RPMI7951 (cell line): ENCODE data around the gene TRIM47. TPM values are rescaled to one million over a fixed set of nuclear protein-coding genes. Genes with fewer than 3 reads are reported as not detected.
"Not testable (repeated sequence)": the region's sequence is repeated elsewhere in the genome, so short reads cannot be mapped to it uniquely, and the experiment has no call there.

ENCODE experiments used
- DNase-seq: peaks from one replicate; pipeline ENCODE4 v3.0.0-alpha.2; 2012; ENCODE audit warnings: low read depth
- total RNA-seq: library from RNA; depleted of rRNA; stranded (reverse); fragments of >200 nt; shearing (Covaris generic); gene quantifications from 2 replicates; pipeline ENCODE4 v1.2.3, GENCODE V29; 2014

The TRIM47 gene
- total RNA-seq, 1 experiment from 2014 or later: 13.6 TPM

GRCh38 chr17:75891605-75892555 lies 13.5 kb upstream of the TRIM47 start:
- no peak for DNase-seq

GRCh38 chr17:75891022-75891604 lies 12.7 kb upstream of the TRIM47 start:
- no peak for DNase-seq

GRCh38 chr17:75889454-75889853 lies 11.1 kb upstream of the TRIM47 start:
- DNase-seq: no peak

GRCh38 chr17:75888484-75888883 lies 10.1 kb upstream of the TRIM47 start:
- DNase-seq: no peak

GRCh38 chr17:75885860-75886259 lies 7.5 kb upstream of the TRIM47 start:
- not testable (repeated sequence) for DNase-seq

GRCh38 chr17:75885431-75885830 lies 7.0 kb upstream of the TRIM47 start:
- DNase-seq: no peak

- no peak for DNase-seq
Measured at GRCh38 chr17:75881678-75882454, 3.5 kb upstream of the TRIM47 start.

GRCh38 chr17:75880266-75880665 lies 1.9 kb upstream of the TRIM47 start:
- DNase-seq: no peak

GRCh38 chr17:75877752-75878173 lies 618 bp downstream of the TRIM47 start:
- DNase-seq: peak; percentile 68

GRCh38 chr17:75876938-75877751 lies 1.2 kb downstream of the TRIM47 start:
- DNase-seq: peak; percentile 95

- no peak for DNase-seq
Measured at GRCh38 chr17:75876190-75876937, 2.0 kb downstream of the TRIM47 start.

- no peak for DNase-seq
Measured at GRCh38 chr17:75875940-75876189, 2.5 kb downstream of the TRIM47 start.

- DNase-seq: no peak
Measured at GRCh38 chr17:75875182-75875939, 3.0 kb downstream of the TRIM47 start.

- no peak for DNase-seq
Measured at GRCh38 chr17:75874323-75875181, 3.8 kb downstream of the TRIM47 start.

GRCh38 chr17:75873587-75874322 lies 4.6 kb downstream of the TRIM47 start:
- DNase-seq: no peak

GRCh38 chr17:75872434-75873351 lies 5.7 kb downstream of the TRIM47 start:
- DNase-seq: peak; percentile 85

GRCh38 chr17:75870228-75870627 lies 8.2 kb downstream of the TRIM47 start:
- not testable (repeated sequence) for DNase-seq
